ENCODE measurements around the gene PAFAH1B1. TPM values are rescaled to one million over a fixed set of nuclear protein-coding genes. Genes with fewer than 3 reads are reported as not detected.

The PAFAH1B1 gene
- total RNA-seq, 1 experiment from 2014 or later = 89.2 TPM

DNA sequence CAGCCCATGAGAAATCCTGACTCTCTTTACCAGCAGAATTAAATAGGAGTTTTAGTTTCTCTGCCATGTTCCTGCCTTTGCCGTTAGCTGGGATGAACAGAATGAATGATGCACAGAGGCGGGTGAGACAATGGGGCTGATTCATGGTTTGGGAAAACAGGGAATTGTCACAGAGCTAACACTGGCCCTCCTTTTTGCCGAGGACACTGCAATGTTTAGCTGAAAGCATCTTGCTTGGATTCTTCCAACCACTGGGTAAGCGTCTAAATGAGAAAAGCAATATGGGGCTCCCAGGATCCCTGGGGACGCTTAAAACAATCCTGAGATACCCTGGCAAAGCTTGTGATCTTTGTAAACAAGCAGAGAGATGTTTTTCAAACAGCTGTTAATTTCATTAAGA lies 12.8 kb upstream of the PAFAH1B1 start:
- no peak overlapping the region for H3K9ac ChIP-seq (ENCODE audit: low read length)
- no peak overlapping the region for H3K27ac ChIP-seq (ENCODE audit: low read length)
- no peak overlapping the region for H3K4me2 ChIP-seq (ENCODE audit: low read depth, low read length, poor library complexity, severe bottlenecking)
- H3K79me2 ChIP-seq (ENCODE audit: low read length) = no peaks in the 10 kb centered on the region
- no peaks in the 10 kb centered on the region for H3K36me3 ChIP-seq (ENCODE audit: insufficient read depth, low read length)
- H3K9me3 ChIP-seq (ENCODE audit: low read length) = no peaks in the 10 kb centered on the region
- no peaks in the 10 kb centered on the region for H3K27me3 ChIP-seq (ENCODE audit: low read length)
- no peaks in the 10 kb centered on the region for H3K9me2 ChIP-seq (replicated peaks; ENCODE audit: insufficient read depth, low read length)
- H4K20me1 ChIP-seq (ENCODE audit: insufficient read depth, low read depth, low read length) = no peaks in the 10 kb centered on the region
- no peak for DNase-seq
- no peak overlapping the region for H3K4me3 ChIP-seq (ENCODE audit: low read length)
- no peaks in the 10 kb centered on the region for H3K4me1 ChIP-seq (ENCODE audit: low read length)
- H2AFZ ChIP-seq (ENCODE audit: low read length) = no peak overlapping the region

DNA sequence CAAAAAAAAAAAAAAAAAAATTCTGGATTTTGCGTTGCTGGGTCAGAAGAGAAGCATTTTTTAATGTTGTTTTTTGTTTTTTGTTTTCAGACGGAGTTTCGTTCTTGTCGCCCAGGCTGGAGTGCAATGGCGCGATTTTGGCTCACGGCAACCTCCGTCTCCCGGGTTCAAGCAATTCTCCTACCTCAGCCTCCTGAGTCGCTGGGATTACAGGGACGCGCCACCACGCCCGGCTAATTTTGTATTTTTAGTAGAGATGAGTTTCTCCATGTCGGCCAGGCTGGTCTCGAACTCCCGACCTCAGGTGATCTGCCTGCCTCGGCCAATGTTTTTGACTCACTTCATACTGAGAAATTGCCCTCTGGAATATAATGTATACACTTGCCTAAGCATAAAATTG lies 11.0 kb upstream of the PAFAH1B1 start:
- Histone ChIP-seq H3K27ac (ENCODE audit: low read length) (no peak overlapping the region), H4K20me1 (ENCODE audit: insufficient read depth, low read depth, low read length) (no peaks in the 10 kb centered on the region), H3K4me3 (ENCODE audit: low read length) (no peak overlapping the region), H3K9me2 (replicated peaks; ENCODE audit: insufficient read depth, low read length) (no peaks in the 10 kb centered on the region), H3K27me3 (ENCODE audit: low read length) (no peaks in the 10 kb centered on the region), H3K4me1 (ENCODE audit: low read length) (no peaks in the 10 kb centered on the region), H3K36me3 (ENCODE audit: insufficient read depth, low read length) (no peaks in the 10 kb centered on the region), H3K79me2 (ENCODE audit: low read length) (no peaks in the 10 kb centered on the region), H3K9ac (ENCODE audit: low read length) (no peak overlapping the region), H3K4me2 (ENCODE audit: low read depth, low read length, poor library complexity, severe bottlenecking) (no peak overlapping the region), H2AFZ (ENCODE audit: low read length) (no peak overlapping the region), H3K9me3 (ENCODE audit: low read length) (no peaks in the 10 kb centered on the region)
- no peak for DNase-seq

- no peaks in the 10 kb centered on the region for H3K9me3 ChIP-seq (ENCODE audit: low read length)
- H3K4me3 ChIP-seq (ENCODE audit: low read length) = no peak overlapping the region
- no peak for DNase-seq
- no peaks in the 10 kb centered on the region for H3K27me3 ChIP-seq (ENCODE audit: low read length)
- peaks cover 25% of the 10 kb centered on the region for H3K79me2 ChIP-seq (ENCODE audit: low read length)
- peaks cover 18% of the 10 kb centered on the region for H3K4me1 ChIP-seq (ENCODE audit: low read length)
- H4K20me1 ChIP-seq (ENCODE audit: insufficient read depth, low read depth, low read length) = peaks cover 21% of the 10 kb centered on the region
- H2AFZ ChIP-seq (ENCODE audit: low read length) = no peak overlapping the region
- H3K4me2 ChIP-seq (ENCODE audit: low read depth, low read length, poor library complexity, severe bottlenecking) = no peak overlapping the region
- H3K9ac ChIP-seq (ENCODE audit: low read length) = no peak overlapping the region
- no peaks in the 10 kb centered on the region for H3K36me3 ChIP-seq (ENCODE audit: insufficient read depth, low read length)
- no peak overlapping the region for H3K27ac ChIP-seq (ENCODE audit: low read length)
- no peaks in the 10 kb centered on the region for H3K9me2 ChIP-seq (replicated peaks; ENCODE audit: insufficient read depth, low read length)
Observed at GRCh38 chr17:2591040-2591640, 2.3 kb upstream of the PAFAH1B1 start.

DNA sequence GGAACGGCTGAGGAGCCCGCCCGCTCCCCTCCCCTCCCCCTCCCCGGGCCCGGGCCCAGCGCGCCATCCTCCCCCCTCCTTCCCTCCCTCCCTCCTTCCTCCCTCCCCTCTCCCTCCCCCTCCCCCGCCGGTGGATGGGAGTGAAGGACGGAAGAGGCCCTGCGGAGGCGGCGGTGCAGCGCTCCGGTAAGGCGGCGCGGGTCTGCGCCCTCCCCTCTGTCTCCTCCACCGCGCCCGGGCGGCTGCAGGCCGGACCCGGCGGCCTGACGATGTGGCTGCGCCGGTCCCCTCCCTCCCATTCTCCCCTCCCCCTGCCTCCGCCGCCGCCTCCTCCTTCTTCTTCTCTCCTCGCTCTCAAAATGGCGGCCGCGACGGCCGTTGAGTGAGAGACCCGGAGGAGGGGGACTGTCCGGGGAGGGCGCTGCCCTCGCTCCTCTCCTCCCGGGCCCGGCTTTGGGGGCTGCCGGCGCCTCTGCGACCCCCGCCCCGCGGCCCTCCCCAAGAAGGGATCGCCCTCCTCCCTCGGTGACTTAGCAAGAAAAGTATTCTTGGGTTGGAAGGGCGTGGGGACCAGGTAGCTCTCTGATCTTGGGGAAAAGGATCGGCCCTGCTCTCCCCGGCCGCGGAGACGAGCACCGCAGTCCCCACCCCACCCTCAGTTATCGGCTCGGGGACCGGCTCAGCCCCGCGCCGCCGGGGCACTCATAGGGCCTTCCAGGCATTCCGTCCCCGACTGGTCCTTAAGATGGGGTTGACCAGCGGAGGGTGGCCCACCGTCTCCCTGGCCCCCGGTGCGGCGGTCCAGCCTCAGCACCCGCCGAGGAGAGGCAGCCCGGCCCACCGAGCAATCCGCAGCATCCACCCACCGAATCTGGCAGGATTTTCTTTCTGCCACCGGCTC lies 617 bp downstream of the PAFAH1B1 start:
- peaks cover 26% of the 10 kb centered on the region for H3K4me1 ChIP-seq (ENCODE audit: low read length)
- H3K9ac ChIP-seq (ENCODE audit: low read length) = peak overlapping the region; percentile 100
- peaks cover 54% of the 10 kb centered on the region for H3K79me2 ChIP-seq (ENCODE audit: low read length)
- H3K9me2 ChIP-seq (replicated peaks; ENCODE audit: insufficient read depth, low read length) = no peaks in the 10 kb centered on the region
- H3K36me3 ChIP-seq (ENCODE audit: insufficient read depth, low read length) = peaks cover 6% of the 10 kb centered on the region; the same call in 1 of the 2 replicates
- H3K9me3 ChIP-seq (ENCODE audit: low read length) = no peaks in the 10 kb centered on the region
- peak overlapping the region; percentile 92 for H3K4me3 ChIP-seq (ENCODE audit: low read length)
- peaks cover 36% of the 10 kb centered on the region for H4K20me1 ChIP-seq (ENCODE audit: insufficient read depth, low read depth, low read length)
- H3K27ac ChIP-seq (ENCODE audit: low read length) = peak overlapping the region; percentile 83
- no peaks in the 10 kb centered on the region for H3K27me3 ChIP-seq (ENCODE audit: low read length)
- H2AFZ ChIP-seq (ENCODE audit: low read length) = peak overlapping the region; percentile 62; the same call in 1 of the 2 replicates
- H3K4me2 ChIP-seq (ENCODE audit: low read depth, low read length, poor library complexity, severe bottlenecking) = peak overlapping the region; percentile 88
- peak; percentile 93 for DNase-seq

GRCh38 chr17:2594722-2595599 lies 1.5 kb downstream of the PAFAH1B1 start:
- Histone ChIP-seq H3K27me3 (ENCODE audit: low read length) (no peaks in the 10 kb centered on the region), H3K4me1 (ENCODE audit: low read length) (peaks cover 26% of the 10 kb centered on the region)
- DNase-seq = peak; percentile 58

DNA sequence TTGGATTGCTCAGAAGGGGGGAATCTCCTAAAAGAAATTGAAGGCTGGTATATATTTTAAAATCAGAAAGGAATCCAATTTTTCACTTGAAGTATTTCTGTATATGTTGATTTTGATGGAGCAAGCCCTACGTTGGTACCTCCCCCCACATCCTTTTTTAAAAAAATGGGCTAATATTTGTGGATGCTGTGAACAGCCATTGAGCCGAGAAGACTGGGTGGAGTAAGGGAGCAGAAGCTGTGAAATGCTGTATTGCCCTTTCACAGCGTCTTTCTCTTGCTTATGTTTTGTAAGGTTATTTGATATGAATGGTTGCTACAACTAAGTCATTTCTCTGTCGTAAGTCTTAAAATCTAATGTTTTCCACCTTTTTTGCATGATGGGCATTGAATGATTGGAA lies 2.3 kb downstream of the PAFAH1B1 start:
- Histone ChIP-seq H4K20me1 (ENCODE audit: insufficient read depth, low read depth, low read length) (peaks cover 41% of the 10 kb centered on the region), H3K4me1 (ENCODE audit: low read length) (peaks cover 26% of the 10 kb centered on the region), H3K27me3 (ENCODE audit: low read length) (no peaks in the 10 kb centered on the region), H3K9me3 (ENCODE audit: low read length) (no peaks in the 10 kb centered on the region), H3K4me2 (ENCODE audit: low read depth, low read length, poor library complexity, severe bottlenecking) (peak overlapping the region; percentile 88), H3K9me2 (replicated peaks; ENCODE audit: insufficient read depth, low read length) (no peaks in the 10 kb centered on the region), H3K36me3 (ENCODE audit: insufficient read depth, low read length) (peaks cover 6% of the 10 kb centered on the region; the same call in 1 of the 2 replicates), H3K4me3 (ENCODE audit: low read length) (peak overlapping the region; percentile 92), H3K27ac (ENCODE audit: low read length) (no peak overlapping the region), H2AFZ (ENCODE audit: low read length) (no peak overlapping the region), H3K9ac (ENCODE audit: low read length) (peak overlapping the region; percentile 100), H3K79me2 (ENCODE audit: low read length) (peaks cover 71% of the 10 kb centered on the region)
- peak; percentile 56 for DNase-seq

More at GRCh38 chr17:2594722-2595599, 1.5 kb downstream of the PAFAH1B1 start:
- Histone ChIP-seq H4K20me1 (ENCODE audit: insufficient read depth, low read depth, low read length) (peaks cover 40% of the 10 kb centered on the region), H3K4me3 (ENCODE audit: low read length) (peak overlapping the region; percentile 92), H3K4me2 (ENCODE audit: low read depth, low read length, poor library complexity, severe bottlenecking) (peak overlapping the region; percentile 88), H3K9me3 (ENCODE audit: low read length) (no peaks in the 10 kb centered on the region), H3K79me2 (ENCODE audit: low read length) (peaks cover 63% of the 10 kb centered on the region), H3K27ac (ENCODE audit: low read length) (peak overlapping the region; percentile 83), H2AFZ (ENCODE audit: low read length) (no peak overlapping the region), H3K9ac (ENCODE audit: low read length) (peak overlapping the region; percentile 100), H3K36me3 (ENCODE audit: insufficient read depth, low read length) (peaks cover 6% of the 10 kb centered on the region; the same call in 1 of the 2 replicates), H3K9me2 (replicated peaks; ENCODE audit: insufficient read depth, low read length) (no peaks in the 10 kb centered on the region)

DNA sequence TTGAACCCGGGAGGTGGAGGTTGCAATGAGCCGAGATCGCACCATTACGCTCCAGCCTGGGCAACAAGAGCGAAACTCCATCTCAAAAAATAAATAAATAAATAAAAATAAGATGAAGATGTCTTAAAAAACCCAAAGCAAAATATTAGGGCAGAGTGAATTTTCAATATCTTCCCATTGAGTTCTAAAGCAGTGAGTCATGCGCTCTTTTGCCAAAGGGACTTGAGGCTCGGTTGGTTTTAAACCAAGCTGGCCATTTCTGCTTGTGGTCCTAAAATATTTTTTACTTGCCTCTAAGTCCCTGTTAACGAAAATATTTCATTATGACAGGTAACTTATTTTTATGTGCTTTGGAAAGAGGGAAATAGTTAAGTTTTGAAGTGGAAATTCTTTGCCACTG lies 4.7 kb downstream of the PAFAH1B1 start:
- Histone ChIP-seq H3K27ac (ENCODE audit: low read length) (no peak overlapping the region), H3K79me2 (ENCODE audit: low read length) (peaks cover 95% of the 10 kb centered on the region), H2AFZ (ENCODE audit: low read length) (no peak overlapping the region), H3K36me3 (ENCODE audit: insufficient read depth, low read length) (peaks cover 6% of the 10 kb centered on the region; the same call in 1 of the 2 replicates), H3K4me2 (ENCODE audit: low read depth, low read length, poor library complexity, severe bottlenecking) (no peak overlapping the region), H3K9ac (ENCODE audit: low read length) (no peak overlapping the region), H4K20me1 (ENCODE audit: insufficient read depth, low read depth, low read length) (peaks cover 54% of the 10 kb centered on the region), H3K4me3 (ENCODE audit: low read length) (no peak overlapping the region), H3K9me3 (ENCODE audit: low read length) (no peaks in the 10 kb centered on the region), H3K27me3 (ENCODE audit: low read length) (no peaks in the 10 kb centered on the region), H3K9me2 (replicated peaks; ENCODE audit: insufficient read depth, low read length) (no peaks in the 10 kb centered on the region), H3K4me1 (ENCODE audit: low read length) (peaks cover 19% of the 10 kb centered on the region)
- DNase-seq = peak; percentile 1

Data from Karpas-422 (cell line).